GM12872 (cell line): Measurements from ENCODE around the gene CDK10.

Experiments
- CTCF ChIP-seq: IDR thresholded peaks from 3 replicates; pipeline ENCODE4 v1.5.1; 2011; ENCODE audit warnings: low read depth, mild to moderate bottlenecking, low read length, moderate library complexity; ENCODE audit not compliant: insufficient read depth

The CDK10 gene

GRCh38 chr16:89733792-89734191 is 47.3 kb downstream of the CDK10 start:
- no peak for TF ChIP-seq CTCF

GRCh38 chr16:89736554-89736953 is 50.1 kb downstream of the CDK10 start:
- TF ChIP-seq CTCF, result no peak

- TF ChIP-seq CTCF, result no peak
Measured at GRCh38 chr16:89737341-89738071, 51.0 kb downstream of the CDK10 start.

GRCh38 chr16:89738072-89738377 is 51.5 kb downstream of the CDK10 start:
- TF ChIP-seq CTCF, result no peak

- TF ChIP-seq CTCF, result no peak
Measured at GRCh38 chr16:89738538-89739317, 52.2 kb downstream of the CDK10 start.

- TF ChIP-seq CTCF, result no peak
Measured at GRCh38 chr16:89739383-89739782, 52.9 kb downstream of the CDK10 start.

- no peak for TF ChIP-seq CTCF
Measured at GRCh38 chr16:89741342-89742014, 55.0 kb downstream of the CDK10 start.
